ENCODE measurements around the gene GJB3. TPM values are rescaled to one million over a fixed set of nuclear protein-coding genes. Genes with fewer than 3 reads are reported as not detected.

Gene GJB3
- polyA plus RNA-seq, 2 of the 4 experiments (the other 2 are of a cell fraction) = 0.50 to 0.76 TPM

- 81% methylated on average over 7 of the region's 18 CpGs for WGBS (ENCODE audit: missing lambda C conversion rate)
- peak overlapping the region; percentile 68 to 86; a peak in 5 of 6 replicates for H3K27ac ChIP-seq
- peak overlapping the region; percentile 91 for H3K4me2 ChIP-seq
- H3K4me3 ChIP-seq = peak overlapping the region; percentile 54
- H3K4me1 ChIP-seq = peaks cover 9% of the 10 kb centered on the region; the same call in 1 of the 3 replicates
- DNase-seq (ENCODE audit: low read depth in 1 of 2, low spot score in 1 of 2) = no peak
- ChIA-PET POLR2A (no interaction called here), CTCF (interaction anchor here (0.6 to 1.4 kb wide), 2 partner anchors 14 to 71 kb away, joined by 4 to 6 read pairs; no protein-coding TSS in a partner anchor)
- peak in 1 of 2 experiments; percentile 8; a peak in 1 of 6 replicates for ATAC-seq
- TF ChIP-seq ZNF302 (CRISPR knock-in tag; IDR thresholded peaks at IDR 0.05) = no peak
- TF ChIP-seq USF2 (IDR thresholded peaks at IDR 0.05) = no peak
- TF ChIP-seq REST (IDR thresholded peaks at IDR 0.05) = no peak
- TF ChIP-seq E2F6 (IDR thresholded peaks at IDR 0.05; ENCODE audit: borderline replicate concordance, low read depth) = no peak
- TF ChIP-seq NR3C1 (IDR thresholded peaks at IDR 0.05) = no peak
- no peak for TF ChIP-seq NFE2L2 (conservative IDR thresholded peaks at IDR 0.05; ENCODE audit: low read length)
- TF ChIP-seq CBX8 (IDR thresholded peaks at IDR 0.05) = no peak
- no peak for TF ChIP-seq HMGXB4 (CRISPR knock-in tag; IDR thresholded peaks at IDR 0.05; ENCODE audit: borderline replicate concordance)
- no peak for TF ChIP-seq BCL3 (IDR thresholded peaks at IDR 0.05)
- no peak for TF ChIP-seq SREBF2 (IDR thresholded peaks at IDR 0.05)
- no peak for TF ChIP-seq MAX (IDR thresholded peaks at IDR 0.05)
- FAIRE-seq = no peak
- H3K9me3 ChIP-seq = no peaks in the 10 kb centered on the region
Observed at GRCh38 chr1:34781844-34782391, 904 bp downstream of the GJB3 start.

- ATAC-seq (no peak), DNase-seq (ENCODE audit: low read depth in 1 of 2, low spot score in 1 of 2) (no peak), FAIRE-seq (no peak)
- no peaks in the 10 kb centered on the region for H3K9me3 ChIP-seq
- TF ChIP-seq BHLHE40 (IDR thresholded peaks at IDR 0.05; ENCODE audit: low read depth, low read length) = no peak
- no peak for TF ChIP-seq ELK1 (IDR thresholded peaks at IDR 0.05; ENCODE audit: low read depth, low read length)
- no peak for TF ChIP-seq ZFP36 (IDR thresholded peaks at IDR 0.05; ENCODE audit: borderline replicate concordance, partially characterized antibody)
- no peak for TF ChIP-seq CEBPB (IDR thresholded peaks at IDR 0.05)
- TF ChIP-seq CBX2 (IDR thresholded peaks at IDR 0.05; ENCODE audit: borderline replicate concordance, low read depth) = no peak
- no peak for TF ChIP-seq EP300 (IDR thresholded peaks at IDR 0.05)
- TF ChIP-seq CTCF (IDR thresholded peaks at IDR 0.05) = no peak
- TF ChIP-seq CHD2 (IDR thresholded peaks at IDR 0.05; ENCODE audit: low read length, partially characterized antibody) = no peak
- no peak for TF ChIP-seq HMGXB4 (CRISPR knock-in tag; IDR thresholded peaks at IDR 0.05; ENCODE audit: borderline replicate concordance)
- TF ChIP-seq EHMT2 (IDR thresholded peaks at IDR 0.05; ENCODE audit: low read depth) = no peak
- TF ChIP-seq FOSL2 (IDR thresholded peaks at IDR 0.05) = no peak
- no peak for TF ChIP-seq FOSL2 (CRISPR knock-in tag; IDR thresholded peaks at IDR 0.05)
- WGBS (ENCODE audit: missing lambda C conversion rate) = 88% methylated on average over 16 of the region's 28 CpGs
- H3K4me3 ChIP-seq = no peak overlapping the region
- H3K27ac ChIP-seq = no peak overlapping the region
- ChIA-PET POLR2A (no interaction called here), CTCF (interaction anchor here (1.1 to 1.2 kb wide), 3 partner anchors 11 to 82 kb away, joined by 3 to 4 read pairs (median 3); no protein-coding TSS in a partner anchor)
- no peak overlapping the region for H3K4me2 ChIP-seq
- peaks cover 9% of the 10 kb centered on the region; the same call in 1 of the 3 replicates for H3K4me1 ChIP-seq
Observed at GRCh38 chr1:34784751-34785221, 3.8 kb downstream of the GJB3 start.
